T-helper 1 cell (primary cell): Measurements from ENCODE around the gene WDR7.

Source experiments
- DNase-seq, 5 donors: peaks; one replicate each; pipeline ENCODE4 v3.0.0-alpha.2; 2012 to 2020

WDR7 gene

DNA sequence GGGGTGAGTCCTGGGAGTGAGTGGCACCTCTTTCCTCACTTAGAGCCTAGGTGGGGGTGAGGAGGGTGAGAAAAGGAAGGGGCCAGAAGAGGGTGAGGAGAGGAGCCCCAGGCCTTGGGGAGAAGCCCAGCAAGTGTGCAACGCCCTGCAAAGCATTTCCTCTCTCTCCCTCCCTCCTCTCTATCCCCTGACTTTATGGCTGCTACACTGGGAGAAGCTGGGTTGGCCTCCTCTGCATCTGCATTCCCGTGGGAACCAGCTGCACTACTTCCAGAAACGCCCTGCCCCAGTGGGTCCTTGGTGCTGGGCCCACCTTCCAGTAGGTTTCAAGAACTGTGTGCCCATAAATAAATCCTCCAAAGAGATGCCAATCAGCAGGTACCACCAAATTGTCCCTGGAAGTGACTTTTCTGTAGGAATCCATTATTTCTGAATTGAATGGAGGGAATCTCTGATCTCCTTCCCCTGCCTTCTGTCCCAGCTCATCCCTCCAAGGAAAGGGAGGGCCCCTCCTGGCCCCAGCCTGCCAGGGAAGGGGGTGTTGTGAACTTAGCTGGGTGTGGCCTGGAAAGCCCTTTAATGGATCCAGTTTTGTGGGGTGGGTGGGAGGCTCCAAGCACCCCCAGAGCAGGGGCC is 400.0 kb downstream of the WDR7 start:
- no peak for DNase-seq

DNA sequence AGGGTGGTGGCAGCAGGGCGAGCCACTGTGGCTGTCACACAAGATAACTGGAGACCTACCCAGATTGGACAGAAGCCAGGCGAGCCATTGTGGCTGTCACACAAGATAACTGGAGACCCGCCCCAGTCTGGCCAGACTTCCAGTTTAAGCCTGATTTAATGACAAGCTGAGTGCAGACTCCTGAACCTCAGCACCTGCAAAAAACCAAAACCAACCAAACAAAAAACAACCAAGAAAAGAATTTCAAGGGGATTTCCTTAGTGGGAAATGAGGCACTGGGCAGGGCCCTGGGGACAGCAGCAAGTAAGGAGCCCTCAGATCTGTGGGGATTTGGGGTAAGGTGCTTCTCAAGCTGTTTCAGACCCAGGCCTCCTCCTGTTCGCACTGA is 400.5 kb downstream of the WDR7 start:
- no peak for DNase-seq

DNA sequence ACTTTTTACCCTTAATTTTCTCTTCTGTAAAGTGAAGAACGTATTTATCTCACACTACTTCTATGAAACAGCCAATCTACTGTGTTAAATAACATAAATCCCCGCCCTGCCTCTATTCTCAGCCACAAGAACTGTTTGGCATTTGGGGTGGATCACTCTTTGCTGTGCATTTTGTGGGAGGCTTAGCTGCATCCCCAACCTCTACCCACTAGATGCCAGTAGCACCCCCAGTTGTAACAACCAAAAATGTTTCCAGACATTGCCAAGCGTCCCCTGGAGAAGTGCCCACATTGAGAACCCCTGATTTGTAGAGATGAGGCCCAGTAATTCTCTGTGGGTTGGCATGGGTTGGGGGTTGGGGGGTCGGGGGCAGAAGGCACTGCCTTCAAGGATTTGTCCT is 401.0 kb downstream of the WDR7 start:
- DNase-seq, result no peak

DNA sequence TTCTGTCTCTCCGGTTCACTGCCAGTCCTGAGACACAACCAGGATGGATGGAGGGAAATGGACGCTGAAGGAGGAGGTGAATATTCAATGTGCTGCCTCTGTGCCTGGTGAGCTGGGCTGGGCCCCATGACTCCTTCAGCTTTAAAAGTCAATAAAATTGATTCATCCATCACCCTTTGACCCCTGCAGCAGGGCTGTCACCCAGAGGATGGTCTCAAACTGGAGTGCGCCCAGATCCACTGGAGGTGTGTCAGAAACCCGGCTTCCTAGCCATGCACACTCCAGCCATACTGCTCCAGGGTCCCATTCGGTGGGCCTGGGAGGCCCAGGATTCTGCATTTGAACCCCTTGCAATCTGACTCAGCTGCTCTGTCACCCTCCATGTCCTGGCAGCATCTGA is 401.6 kb downstream of the WDR7 start:
- no peak for DNase-seq

DNA sequence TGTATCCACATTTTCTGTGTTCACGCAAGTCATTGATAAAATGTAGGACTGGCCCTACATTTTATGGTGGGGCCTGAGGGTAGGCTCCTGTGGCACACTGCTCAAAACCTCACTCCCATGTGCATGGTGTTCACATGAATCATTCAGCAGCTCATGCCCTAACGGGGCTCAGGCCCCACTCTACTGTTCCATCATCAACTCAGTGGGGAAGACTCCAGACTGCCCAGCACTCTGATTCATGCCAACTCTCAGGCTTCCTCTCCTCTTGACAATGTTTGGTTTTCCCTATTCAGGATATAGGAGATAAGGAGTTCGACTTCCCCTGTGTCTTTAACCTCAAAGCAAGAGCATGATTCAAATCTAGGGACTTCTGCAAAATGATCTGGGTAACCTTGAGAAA is 403.7 kb downstream of the WDR7 start:
- DNase-seq, result no peak

DNA sequence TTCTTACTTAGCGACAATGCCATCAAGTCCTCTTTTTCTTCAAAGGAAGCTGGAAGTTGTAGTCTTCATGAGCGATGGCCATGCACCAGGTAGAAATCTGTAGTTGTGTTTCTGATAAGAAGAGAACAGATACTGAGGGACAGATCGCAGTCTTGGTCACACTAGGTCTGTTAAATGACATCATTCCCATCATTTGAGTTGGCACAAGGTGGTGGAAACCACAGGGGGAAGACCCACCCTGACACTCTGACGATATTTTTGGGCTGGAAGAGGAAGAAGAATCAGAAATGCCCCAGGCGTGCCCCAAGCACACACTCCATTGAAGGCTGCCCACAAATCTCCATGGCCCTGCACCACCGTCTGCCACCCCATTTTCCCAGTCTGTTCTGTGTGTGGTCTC is 406.7 kb downstream of the WDR7 start:
- peak in 1 of 5 donors; percentile 24 for DNase-seq

DNA sequence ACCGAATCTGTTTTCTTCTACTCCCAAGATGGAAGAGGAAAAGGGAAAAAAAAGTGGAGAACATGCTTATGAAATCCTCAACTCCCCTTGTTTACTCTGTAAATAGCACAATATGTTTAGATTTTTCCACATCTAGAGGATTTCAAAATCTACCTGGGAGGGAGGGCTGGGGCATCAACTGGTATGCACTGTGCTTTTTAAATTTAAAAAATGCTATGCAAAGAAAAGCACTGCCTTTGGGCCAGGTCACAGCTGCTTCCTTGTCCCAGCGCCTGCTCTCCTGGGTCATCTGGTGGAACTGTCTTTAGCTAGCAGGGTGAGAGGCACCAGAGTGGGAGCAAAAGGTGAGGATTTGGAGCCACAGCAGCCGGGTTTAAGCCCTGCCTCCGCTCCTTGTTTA is 407.6 kb downstream of the WDR7 start:
- DNase-seq, result no peak

DNA sequence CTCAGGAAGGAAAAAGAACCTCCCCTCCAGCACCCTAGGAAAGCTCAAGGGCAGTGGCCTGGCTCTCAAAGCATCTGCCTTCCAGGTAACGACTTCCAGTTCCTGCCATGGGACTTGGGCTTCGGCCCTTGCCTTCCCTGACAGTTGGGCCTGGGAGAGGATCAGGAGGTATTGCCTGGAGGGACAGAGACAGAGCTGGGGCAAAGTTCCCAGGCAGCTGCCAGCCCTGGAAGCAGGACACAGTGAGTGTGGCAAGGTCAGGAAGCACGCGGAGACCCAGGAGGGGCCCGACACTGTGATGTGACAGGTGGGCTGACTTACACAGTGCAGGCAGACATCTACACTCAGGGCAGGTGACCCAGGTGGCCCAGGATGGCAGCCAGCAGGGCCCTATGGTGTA is 408.2 kb downstream of the WDR7 start:
- DNase-seq, result no peak

DNA sequence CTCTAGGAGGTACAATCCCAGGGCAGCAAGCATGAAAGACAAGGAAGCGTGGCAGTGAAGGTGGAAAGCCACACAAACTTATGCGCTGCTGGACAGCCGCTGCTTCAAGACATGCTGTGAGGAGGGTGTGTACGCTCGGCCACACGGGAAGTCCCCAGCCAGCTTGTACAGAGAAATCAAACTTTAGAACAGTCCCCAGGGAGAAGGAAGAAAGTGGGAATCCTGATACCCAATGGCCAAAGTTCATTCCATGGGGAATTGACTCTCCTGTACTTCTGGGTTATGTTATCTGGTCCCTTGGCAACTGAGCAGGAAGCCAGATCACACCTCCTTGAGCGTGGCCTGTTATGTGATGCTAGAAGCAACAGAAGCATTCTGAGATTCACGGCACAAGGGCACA is 409.7 kb downstream of the WDR7 start:
- no peak for DNase-seq

DNA sequence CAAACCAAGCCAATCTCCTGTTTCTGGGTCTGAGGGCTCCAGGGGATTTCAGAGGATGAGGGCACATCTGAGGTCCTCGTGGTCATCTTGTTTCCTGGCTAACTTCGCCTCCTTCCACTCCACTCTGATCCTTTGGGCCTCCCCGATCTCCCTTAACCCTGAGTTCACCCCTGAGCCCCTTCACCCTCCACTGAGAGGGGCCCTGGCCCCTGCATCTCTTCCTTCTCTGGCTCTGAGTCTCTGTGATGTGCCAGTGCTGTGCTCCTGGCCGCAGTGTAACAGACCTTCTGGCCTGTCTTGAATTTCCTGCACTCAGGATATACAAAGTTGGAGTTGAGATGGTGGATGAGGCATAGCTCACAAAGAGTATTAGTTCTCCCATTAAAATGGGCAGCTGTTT is 411.0 kb downstream of the WDR7 start:
- DNase-seq, result no peak

DNA sequence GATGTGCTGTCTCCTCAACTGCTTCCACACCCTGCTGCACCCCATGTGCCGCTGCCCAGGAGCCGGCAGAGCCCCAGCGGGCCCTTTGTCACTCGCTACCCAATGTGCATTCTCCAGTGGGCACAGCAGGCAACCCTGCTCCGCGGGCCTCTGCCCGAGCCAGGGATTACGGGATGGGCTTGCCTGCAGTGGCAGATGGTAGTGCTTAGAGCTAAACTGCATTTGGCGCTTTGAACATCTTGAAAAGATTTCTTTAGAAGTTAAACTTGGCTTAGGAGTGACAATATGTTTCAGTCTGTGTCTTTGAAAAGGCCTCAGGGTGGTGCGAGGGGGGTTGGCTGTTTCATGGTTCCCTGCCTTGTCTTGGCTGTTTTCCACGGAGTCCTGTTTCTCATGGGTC is 411.7 kb downstream of the WDR7 start:
- DNase-seq, result no peak

DNA sequence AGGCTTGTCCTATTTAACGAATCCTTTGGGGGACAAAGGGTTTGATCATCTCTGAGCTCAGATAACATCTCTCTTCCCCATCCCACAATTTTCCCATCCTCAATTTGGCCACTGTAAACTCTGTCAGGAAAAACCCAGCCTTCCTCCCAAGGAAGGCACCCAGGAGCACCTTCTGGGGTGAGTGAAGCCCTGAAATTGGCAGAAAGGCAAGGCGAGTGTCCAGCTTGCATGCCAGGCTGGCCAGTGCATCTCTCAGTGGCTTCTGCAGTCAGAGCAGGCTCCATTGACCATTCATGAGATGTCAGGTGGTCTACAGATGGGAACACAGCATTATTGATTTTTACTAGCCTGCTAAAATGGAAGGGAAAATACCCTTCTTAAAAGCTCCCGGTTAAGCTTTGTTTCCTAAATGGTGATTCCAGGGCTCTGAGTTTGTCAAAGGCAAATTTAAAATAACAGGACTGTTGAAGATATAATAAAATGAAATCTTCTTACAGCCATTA is 412.5 kb downstream of the WDR7 start:
- DNase-seq, result no peak

DNA sequence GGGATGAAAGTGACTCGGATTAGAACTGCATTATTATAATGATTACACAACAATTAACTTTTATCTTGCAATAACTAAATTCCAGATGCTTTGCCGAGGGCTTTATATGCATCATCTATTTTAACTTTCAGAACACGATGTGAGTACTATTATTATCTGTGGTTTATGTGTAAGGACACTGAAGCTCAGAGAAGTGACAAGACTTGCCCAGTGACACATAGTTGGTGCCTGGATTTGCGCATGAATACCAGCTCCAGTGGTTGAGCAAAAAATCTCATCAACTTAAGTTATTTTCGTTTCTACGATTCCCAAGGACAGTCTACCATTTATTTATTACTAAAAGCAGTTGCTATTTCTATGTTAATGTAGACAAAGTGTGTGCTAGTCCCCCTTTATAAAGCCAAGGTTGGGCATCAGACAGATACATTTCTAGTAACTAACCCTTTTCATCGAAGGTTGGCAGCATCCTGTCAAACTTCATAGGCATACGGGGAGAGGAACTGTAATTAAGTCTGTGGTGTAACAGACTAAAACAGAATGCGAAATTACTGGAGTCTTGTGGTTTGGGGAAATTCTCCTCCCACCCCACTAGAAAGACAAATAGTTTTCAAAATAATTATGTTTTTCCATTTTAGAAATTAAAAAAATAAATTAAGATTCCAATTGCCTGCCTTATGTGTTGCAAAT is 422.5 kb downstream of the WDR7 start:
- DNase-seq, result no peak

DNA sequence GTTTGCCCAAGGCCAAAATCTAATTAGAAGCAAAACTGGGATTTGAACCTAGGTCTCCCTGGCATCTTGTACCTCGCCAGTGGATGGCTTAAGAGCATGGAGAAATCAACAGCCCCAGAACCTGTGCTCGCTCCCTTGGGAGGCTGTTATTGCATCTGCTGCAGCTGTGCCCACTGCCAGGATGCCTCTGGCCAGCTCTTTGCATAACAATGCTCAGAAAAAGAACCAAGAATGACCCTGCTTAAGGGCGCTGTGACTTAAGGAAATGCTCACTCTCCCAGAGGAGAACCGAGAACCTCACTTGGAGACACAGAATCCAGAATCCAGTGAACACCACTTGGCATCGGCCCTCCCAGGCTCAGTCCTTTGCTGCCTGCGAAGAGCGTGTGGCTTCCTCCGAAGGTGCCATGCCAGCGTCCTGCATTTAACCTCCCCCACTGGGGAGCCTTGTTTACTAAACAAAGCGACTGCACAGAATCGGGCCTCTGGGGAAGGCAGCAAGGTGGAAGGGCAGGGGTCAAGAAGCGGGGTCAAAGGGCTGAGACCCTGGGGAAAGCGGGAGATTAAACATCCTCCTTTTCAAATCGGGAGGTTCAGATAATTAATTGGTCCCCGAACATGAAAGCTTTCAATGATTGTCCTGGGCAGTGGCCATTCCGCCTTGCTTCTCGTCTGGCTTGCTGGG is 424.7 kb downstream of the WDR7 start:
- no peak for DNase-seq

DNA sequence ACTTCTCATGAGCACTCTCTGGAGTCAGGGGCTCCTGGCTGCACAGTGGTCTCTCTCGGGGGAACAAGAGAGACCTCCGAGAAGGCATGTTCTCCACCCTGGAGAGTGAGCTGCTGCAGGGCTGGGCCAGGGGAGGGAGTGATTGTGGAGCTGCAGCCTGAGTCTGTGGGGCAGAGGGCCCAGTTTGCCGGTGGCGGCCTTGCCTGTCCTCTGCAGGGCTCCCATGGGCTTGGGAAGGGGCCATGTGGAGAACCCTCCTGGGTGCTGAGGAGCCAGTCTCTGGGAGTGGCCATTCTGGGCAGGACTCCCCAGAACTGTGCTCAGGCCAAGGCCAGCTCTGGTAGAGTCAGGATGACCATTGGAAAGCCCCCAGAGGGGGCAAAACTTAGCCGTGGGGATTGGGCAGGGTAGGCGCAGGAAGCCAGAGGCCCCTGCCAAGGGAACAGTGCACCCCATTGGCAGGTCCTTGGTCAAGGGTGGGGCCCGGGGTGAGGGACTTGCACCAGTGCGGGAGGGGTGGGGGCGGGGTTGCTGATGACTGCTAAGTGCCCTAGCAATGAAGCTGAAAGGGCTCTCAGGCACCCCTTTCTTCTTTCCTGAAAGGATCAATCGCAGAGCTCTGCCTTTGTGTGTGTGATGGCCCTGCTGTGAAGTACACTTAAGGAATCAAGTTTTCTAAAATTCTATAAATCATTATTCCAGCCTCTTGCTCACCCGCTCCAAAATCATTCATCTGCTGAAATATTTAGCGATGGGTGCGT is 426.0 kb downstream of the WDR7 start:
- DNase-seq, result no peak

DNA sequence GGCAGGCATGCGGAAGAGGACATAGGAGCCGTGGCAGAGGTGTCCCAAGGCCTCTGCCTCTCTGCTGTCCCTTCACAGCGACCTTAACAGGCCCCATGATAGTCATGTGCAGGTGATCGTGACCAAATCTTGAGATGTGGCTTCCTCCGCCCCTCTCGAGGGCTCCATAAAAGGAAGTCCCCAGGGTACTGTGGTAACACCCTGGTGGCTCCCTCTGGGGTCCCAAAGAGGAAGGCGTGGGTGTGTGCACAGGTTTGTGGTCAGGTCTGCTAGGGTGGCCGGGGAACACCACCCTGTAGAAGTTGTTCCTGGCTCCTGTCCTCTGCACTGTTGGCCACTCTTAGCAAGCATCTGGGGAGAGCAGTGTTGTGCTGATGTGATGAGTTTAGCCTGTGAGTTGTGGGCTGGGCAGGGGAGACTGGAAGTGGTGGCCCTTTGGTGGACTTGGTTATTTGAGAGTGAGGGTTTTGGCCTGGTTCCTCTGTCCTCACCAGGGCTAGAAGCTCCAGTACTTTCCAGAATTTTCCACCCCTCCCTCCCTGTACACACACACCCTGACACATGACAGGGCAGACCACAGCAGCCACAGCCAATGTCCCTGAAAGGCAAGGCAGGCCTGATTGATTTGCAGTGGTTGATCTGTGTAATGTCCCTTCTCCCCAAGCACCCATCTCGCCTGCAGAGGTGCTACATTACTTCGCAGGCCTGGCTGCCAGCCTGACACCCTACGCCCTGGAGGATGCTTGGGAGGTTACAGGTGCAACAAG is 426.8 kb downstream of the WDR7 start:
- DNase-seq, result peak in 1 of 5 donors; percentile 50

DNA sequence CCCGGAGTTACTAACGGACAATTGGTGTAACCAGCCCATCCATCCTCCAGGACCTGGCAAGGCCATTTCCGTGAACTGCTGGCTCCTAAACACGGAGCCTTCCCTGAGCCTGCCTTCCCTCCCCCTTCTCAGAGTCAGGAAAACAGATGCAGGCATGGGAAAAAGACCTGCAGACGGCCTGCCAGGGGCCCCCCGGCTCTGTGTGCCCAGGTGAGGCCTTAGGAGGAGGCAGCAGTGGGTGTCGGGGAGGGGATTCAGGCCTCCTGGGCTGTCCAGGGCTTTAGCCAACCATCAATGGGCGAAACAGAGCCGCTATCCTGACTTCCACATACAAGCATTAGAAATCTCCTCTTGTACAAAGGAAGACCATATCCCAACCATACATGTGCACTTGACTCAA is 427.5 kb downstream of the WDR7 start:
- DNase-seq, result no peak

DNA sequence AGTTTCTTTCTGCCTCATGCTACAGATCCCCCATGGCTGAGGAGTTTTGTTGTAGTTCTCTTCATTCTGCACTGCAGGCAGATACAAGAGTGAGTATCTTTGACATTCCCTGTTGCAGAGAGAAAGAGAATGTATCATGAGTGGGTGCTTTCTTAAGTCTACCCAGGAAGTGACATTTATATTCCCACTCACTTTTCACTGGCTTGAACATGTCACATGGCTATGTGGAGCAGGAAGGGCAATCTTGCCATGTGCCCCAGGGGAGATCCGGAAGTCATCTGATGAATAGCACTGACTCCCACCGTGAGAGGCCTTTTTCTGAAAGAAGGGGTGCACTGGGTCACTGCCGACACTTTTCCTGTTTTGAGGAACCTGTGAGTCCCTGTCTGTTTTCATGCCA is 429.3 kb downstream of the WDR7 start:
- no peak for DNase-seq

DNA sequence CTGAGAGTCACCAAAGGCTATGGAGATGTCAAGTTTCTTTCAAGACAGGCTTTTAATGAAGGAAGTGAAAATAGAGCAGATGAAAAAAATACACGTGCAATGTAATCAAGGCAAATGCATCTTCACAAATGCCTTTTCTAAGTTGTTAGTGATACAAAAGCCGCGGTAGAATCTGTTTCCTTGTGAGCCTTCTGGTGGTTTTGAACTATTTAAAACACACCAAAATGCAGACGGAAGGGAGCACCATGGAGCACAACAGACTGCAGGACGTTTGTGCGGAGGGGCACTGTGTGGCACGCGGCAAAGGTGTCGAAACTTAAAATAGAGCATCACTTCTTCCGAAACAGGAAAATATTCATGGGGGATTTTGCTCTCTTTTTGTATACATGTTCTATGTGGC is 430.7 kb downstream of the WDR7 start:
- DNase-seq, result no peak

DNA sequence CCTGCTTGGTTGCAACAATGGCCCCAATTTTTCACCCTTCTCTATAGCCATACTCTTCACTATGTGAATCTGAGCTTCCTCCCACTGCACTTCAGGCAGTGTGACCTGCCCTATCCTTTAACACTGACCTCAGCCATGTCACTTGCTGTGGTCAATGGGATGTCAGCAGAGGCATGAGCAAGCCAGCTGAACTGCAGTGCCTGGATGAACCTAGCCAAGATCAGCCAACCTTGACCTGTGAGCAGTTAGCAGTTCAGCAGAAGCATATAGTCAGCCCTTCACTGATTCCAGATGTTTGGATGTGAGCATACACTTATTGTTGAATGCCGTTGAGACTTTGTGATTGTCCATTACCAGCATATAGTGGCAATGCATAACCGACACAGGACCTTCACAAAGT is 432.3 kb downstream of the WDR7 start:
- no peak for DNase-seq

DNA sequence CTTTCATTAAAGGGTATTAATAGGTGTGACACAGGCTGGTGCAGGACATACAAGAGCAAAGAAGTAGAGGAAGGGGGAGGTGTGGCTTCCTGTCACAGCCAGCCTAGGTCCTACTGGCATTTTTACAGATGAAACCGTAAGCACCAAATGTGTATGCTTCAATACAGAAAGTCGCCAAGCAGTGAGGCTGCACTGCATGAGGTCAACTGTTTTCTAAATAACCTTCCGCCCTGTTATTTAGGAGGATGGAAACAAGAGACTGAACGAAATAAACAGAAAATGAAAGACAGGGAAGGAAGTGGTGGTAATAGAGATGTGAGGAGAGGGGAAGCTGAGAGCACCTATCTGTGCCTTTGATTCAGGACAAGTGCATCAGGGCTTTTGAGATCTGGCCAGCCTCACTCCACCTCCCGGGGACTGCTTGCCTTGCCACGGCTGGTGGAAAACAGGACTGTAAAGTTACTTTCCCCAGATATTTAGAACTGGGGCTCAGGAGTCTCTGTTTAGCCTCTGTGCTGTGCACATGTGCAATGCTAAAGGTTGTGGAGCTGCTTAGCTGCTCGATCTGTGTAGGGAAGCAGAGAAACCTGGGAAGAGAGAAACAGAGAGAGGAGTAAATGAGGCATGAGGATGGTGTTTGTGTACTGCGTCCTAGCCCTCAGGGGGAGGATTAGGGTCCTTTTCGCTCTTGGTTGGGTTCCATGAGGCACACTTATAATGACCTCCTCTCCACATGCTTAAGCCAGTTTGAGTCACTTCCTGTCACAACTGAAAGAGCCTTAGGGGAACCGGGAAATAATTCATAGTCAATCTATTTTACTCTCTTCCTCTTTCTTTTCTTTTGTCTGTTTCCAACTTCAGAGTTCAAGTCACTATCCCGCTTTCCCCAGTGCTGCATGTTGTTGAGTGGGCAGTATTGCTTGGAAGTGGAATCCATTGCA is 433.4 kb downstream of the WDR7 start:
- DNase-seq, result peak in 1 of 5 donors; percentile 21
